HepG2 (cell line): Measurements from ENCODE around the gene BATF3. TPM values are rescaled to one million over a fixed set of nuclear protein-coding genes. Genes with fewer than 3 reads are reported as not detected.

Source experiments
- AGO1 ChIP-seq: fragments of 200-400 bp; formaldehyde crosslinking; IDR thresholded peaks from 2 replicates; pipeline ENCODE4 v1.6.1; 2017; ENCODE audit warnings: mild to moderate bottlenecking, low read depth, low read length, moderate library complexity; ENCODE audit not compliant: poor library complexity, severe bottlenecking
- ARNT ChIP-seq: fragments of 450-650 bp; IDR thresholded peaks from 2 replicates; pipeline ENCODE4 v1.6.1; 2017
- ATF7-NPFF ChIP-seq: sonication (generic); formaldehyde crosslinking; IDR thresholded peaks from 2 replicates; pipeline ENCODE4 v1.8.1; 2023; ENCODE audit warnings: mild to moderate bottlenecking, low read depth, missing genetic modification reagents, moderate library complexity
- CCDC6 ChIP-seq: sonication (generic); formaldehyde crosslinking; IDR thresholded peaks from 2 replicates; pipeline ENCODE4 v1.8.1; 2022; ENCODE audit warnings: mild to moderate bottlenecking, missing genetic modification reagents, moderate library complexity
- CSRNP1 ChIP-seq: sonication (generic); formaldehyde crosslinking; IDR thresholded peaks from 2 replicates; pipeline ENCODE4 v1.8.1; 2023; ENCODE audit warnings: mild to moderate bottlenecking, missing genetic modification reagents
- DBP ChIP-seq: sonication (generic); formaldehyde crosslinking; IDR thresholded peaks from 2 replicates; pipeline ENCODE4 v1.4.0; 2020; ENCODE audit warnings: missing genetic modification reagents; ENCODE audit errors: not compliant biosample characterization
- DNMT1 ChIP-seq: sonication (generic); formaldehyde crosslinking; IDR thresholded peaks from 2 replicates; pipeline ENCODE4 v1.5.1; 2020; ENCODE audit warnings: mild to moderate bottlenecking, missing genetic modification reagents
- FOXA3 ChIP-seq: IDR thresholded peaks from 2 replicates; pipeline ENCODE4 v1.6.1; 2016; ENCODE audit warnings: missing genetic modification reagents, missing compliant biosample characterization
- KDM2A ChIP-seq: sonication (generic); formaldehyde crosslinking; IDR thresholded peaks from 2 replicates; pipeline ENCODE4 v1.4.0; 2020; ENCODE audit warnings: low read depth, missing genetic modification reagents, borderline replicate concordance
- KLF12 ChIP-seq: sonication (generic); formaldehyde crosslinking; IDR thresholded peaks from 2 replicates; pipeline ENCODE4 v1.4.0; 2020; ENCODE audit warnings: missing genetic modification reagents, borderline replicate concordance
- MXD3 ChIP-seq: IDR thresholded peaks from 2 replicates; pipeline ENCODE4 v1.6.1; 2016; ENCODE audit warnings: mild to moderate bottlenecking, missing biosample characterization, missing genetic modification reagents
- TARDBP ChIP-seq: sonication (generic); formaldehyde crosslinking; IDR thresholded peaks from 2 replicates; pipeline ENCODE4 v1.8.0; 2022; ENCODE audit warnings: mild to moderate bottlenecking, missing genetic modification reagents
- TBX2 ChIP-seq: sonication (generic); formaldehyde crosslinking; IDR thresholded peaks from 2 replicates; pipeline ENCODE4 v1.5.0; 2020; ENCODE audit warnings: missing genetic modification reagents, mild to moderate bottlenecking, borderline replicate concordance
- ZFP91 ChIP-seq: sonication (generic); formaldehyde crosslinking; IDR thresholded peaks from 2 replicates; pipeline ENCODE4 v1.9.0; 2022; ENCODE audit warnings: missing genetic modification reagents, mild to moderate bottlenecking, borderline replicate concordance
- ZNF24 ChIP-seq: fragments of 450-650 bp; IDR thresholded peaks from 2 replicates; pipeline ENCODE4 v1.6.1; 2017; ENCODE audit warnings: antibody characterized with exemption, mild to moderate bottlenecking
- ZNF335 ChIP-seq: sonication (generic); formaldehyde crosslinking; IDR thresholded peaks from 2 replicates; pipeline ENCODE4 v1.4.0; 2020; ENCODE audit warnings: missing genetic modification reagents
- ZNF543 ChIP-seq: sonication (generic); formaldehyde crosslinking; IDR thresholded peaks from 2 replicates; pipeline ENCODE4 v1.4.0; 2020; ENCODE audit warnings: mild to moderate bottlenecking, missing genetic modification reagents
- ZNF800 ChIP-seq: sonication (generic); formaldehyde crosslinking; IDR thresholded peaks from 2 replicates; pipeline ENCODE4 v1.4.0; 2020; ENCODE audit warnings: missing genetic modification reagents
- polyA plus RNA-seq, 8 experiments: library from polyadenylated mRNA; depleted of rRNA in 3 of 8; stranded (reverse) in 7 of 8; unstranded in 1 of 8; fragments of >200 nt; fragmentation: Illumina TruSeq in 4 of 8; extraction: Trizol in 4 of 8; gene quantifications; 2 replicates each; pipeline versions ENCODE4 v1.2.1 to v1.2.3, GENCODE V29; 2011 to 2016; ENCODE audit warnings: low read depth in 4 of 8, missing spikeins in 1 of 8, mixed read lengths in 1 of 8; ENCODE audit not compliant: insufficient read depth in 1 of 8
- total RNA-seq, 5 experiments: library from RNA; depleted of rRNA; stranded (reverse); fragments of >200 nt; fragmentation: Illumina TruSeq; extraction: Trizol; gene quantifications; 2 replicates each; pipeline ENCODE4 v1.2.3, GENCODE V29; 2016; ENCODE audit warnings: low read depth in 1 of 5
- TF ChIP-seq, protein P1 (sequence below): sonication (generic); formaldehyde crosslinking; IDR thresholded peaks from 2 replicates; pipeline ENCODE4 v1.4.0; 2020; ENCODE audit warnings: mild to moderate bottlenecking, low read depth, missing genetic modification reagents

Gene BATF3
- total and polyA plus RNA-seq, 2 of the 13 experiments (the other 11 are each of a cell fraction or from before 2014, with no cell fraction given), result 0.13 TPM; not detected in 1

- TF ChIP-seq MXD3 (CRISPR knock-in tag) (peak; percentile 50; the same call in 1 of the 2 replicates), FOXA3 (CRISPR knock-in tag) (no peak), ZNF543 (CRISPR knock-in tag) (peak; percentile 42; the same call in 1 of the 2 replicates), ZNF335 (no peak), DBP (CRISPR knock-in tag) (peak; percentile 60), AGO1 (peak; percentile 12), ZNF800 (CRISPR knock-in tag) (peak; percentile 88), ZNF24 (no peak), TARDBP (CRISPR knock-in tag) (0 out of 2 replicates have a peak, but pooled peaks have one; percentile 25), CSRNP1 (0 out of 2 replicates have a peak, but pooled peaks have one; percentile 25), KDM2A (peak; percentile 42; the same call in 1 of the 2 replicates), TBX2 (CRISPR knock-in tag) (peak; percentile 65), ZFP91 (CRISPR knock-in tag) (peak; percentile 52; the same call in 1 of the 2 replicates), DNMT1 (0 out of 2 replicates have a peak, but pooled peaks have one; percentile 47), ATF7-NPFF (CRISPR knock-in tag) (peak; percentile 42; the same call in 1 of the 2 replicates), CCDC6 (CRISPR knock-in tag) (no peak), KLF12 (0 out of 2 replicates have a peak, but pooled peaks have one; percentile 24), ARNT (no peak)
- TF ChIP-seq, protein P1, sequence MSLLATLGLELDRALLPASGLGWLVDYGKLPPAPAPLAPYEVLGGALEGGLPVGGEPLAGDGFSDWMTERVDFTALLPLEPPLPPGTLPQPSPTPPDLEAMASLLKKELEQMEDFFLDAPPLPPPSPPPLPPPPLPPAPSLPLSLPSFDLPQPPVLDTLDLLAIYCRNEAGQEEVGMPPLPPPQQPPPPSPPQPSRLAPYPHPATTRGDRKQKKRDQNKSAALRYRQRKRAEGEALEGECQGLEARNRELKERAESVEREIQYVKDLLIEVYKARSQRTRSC (CRISPR knock-in tag), result no peak
Observed at GRCh38 chr1:212699104-212699624, 476 bp downstream of the BATF3 start (continued).
